C4-2B (cell line): ENCODE measurements around the gene IDUA.

ENCODE experiments used
- ZFX ChIP-seq: fragments of 450-650 bp; IDR thresholded peaks from 2 replicates; pipeline ENCODE4 v1.6.1; 2017
- TF ChIP-seq, protein P1 (sequence below): fragments of 450-650 bp; conservative IDR thresholded peaks from 2 replicates; pipeline ENCODE4 v1.5.1; 2017; ENCODE audit warnings: mild to moderate bottlenecking

GRCh38 chr4:1017211-1017610 lies 30.4 kb downstream of the IDUA start:
- TF ChIP-seq, protein P1, sequence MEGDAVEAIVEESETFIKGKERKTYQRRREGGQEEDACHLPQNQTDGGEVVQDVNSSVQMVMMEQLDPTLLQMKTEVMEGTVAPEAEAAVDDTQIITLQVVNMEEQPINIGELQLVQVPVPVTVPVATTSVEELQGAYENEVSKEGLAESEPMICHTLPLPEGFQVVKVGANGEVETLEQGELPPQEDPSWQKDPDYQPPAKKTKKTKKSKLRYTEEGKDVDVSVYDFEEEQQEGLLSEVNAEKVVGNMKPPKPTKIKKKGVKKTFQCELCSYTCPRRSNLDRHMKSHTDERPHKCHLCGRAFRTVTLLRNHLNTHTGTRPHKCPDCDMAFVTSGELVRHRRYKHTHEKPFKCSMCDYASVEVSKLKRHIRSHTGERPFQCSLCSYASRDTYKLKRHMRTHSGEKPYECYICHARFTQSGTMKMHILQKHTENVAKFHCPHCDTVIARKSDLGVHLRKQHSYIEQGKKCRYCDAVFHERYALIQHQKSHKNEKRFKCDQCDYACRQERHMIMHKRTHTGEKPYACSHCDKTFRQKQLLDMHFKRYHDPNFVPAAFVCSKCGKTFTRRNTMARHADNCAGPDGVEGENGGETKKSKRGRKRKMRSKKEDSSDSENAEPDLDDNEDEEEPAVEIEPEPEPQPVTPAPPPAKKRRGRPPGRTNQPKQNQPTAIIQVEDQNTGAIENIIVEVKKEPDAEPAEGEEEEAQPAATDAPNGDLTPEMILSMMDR = no peak
- TF ChIP-seq ZFX = no peak
